GM12878 (cell line): ENCODE measurements around the gene ZSCAN20. TPM values are rescaled to one million over a fixed set of nuclear protein-coding genes. Genes with fewer than 3 reads are reported as not detected.
A peak's percentile ranks its signal among the peaks of the same experiment; 100 is the strongest.

Experiments
- CBFB ChIP-seq: IDR thresholded peaks from 2 replicates; pipeline ENCODE4 v1.6.1; 2016; ENCODE audit warnings: antibody characterized with exemption, low read depth
- CEBPB ChIP-seq, 2 experiments: fragments of 150-350 bp in 1 of 2; IDR thresholded peaks; 2 replicates each; pipeline ENCODE4 v1.6.1; 2012 to 2014; ENCODE audit warnings: low read depth in 2 of 2, low read length in 2 of 2, borderline replicate concordance in 1 of 2, inconsistent platforms in 1 of 2
- ESRRA ChIP-seq: IDR thresholded peaks from 2 replicates; pipeline ENCODE4 v1.6.1; 2012; ENCODE audit warnings: mild to moderate bottlenecking, low read length, improper control_type of control experiment
- FOS ChIP-seq: IDR thresholded peaks from 3 replicates; pipeline ENCODE4 v1.6.1; 2011; ENCODE audit warnings: borderline replicate concordance; ENCODE audit not compliant: insufficient read length; ENCODE audit errors: extremely low read depth
- GABPA ChIP-seq: IDR thresholded peaks from 2 replicates; pipeline ENCODE4 v1.6.1; 2014; ENCODE audit warnings: antibody characterized with exemption, low read depth, mild to moderate bottlenecking, inconsistent platforms
- IKZF1 ChIP-seq: fragments of 450-650 bp; conservative IDR thresholded peaks from 2 replicates; pipeline ENCODE4 v1.6.1; 2017; ENCODE audit warnings: antibody characterized with exemption, mild to moderate bottlenecking
- IRF4 ChIP-seq: IDR thresholded peaks from 2 replicates; pipeline ENCODE4 v1.6.1; 2011; ENCODE audit warnings: low read depth, low read length
- KDM1A ChIP-seq: fragments of 200-600 bp; sonication (generic); IDR thresholded peaks from 2 replicates; pipeline ENCODE4 v1.6.1; 2016; ENCODE audit warnings: borderline replicate concordance
- KLF5 ChIP-seq: fragments of 450-650 bp; IDR thresholded peaks from 2 replicates; pipeline ENCODE4 v1.6.1; 2014; ENCODE audit warnings: mild to moderate bottlenecking; ENCODE audit not compliant: partially characterized antibody
- NR2F1 ChIP-seq: fragments of 450-650 bp; conservative IDR thresholded peaks from 2 replicates; pipeline ENCODE4 v1.6.1; 2017; ENCODE audit warnings: mild to moderate bottlenecking
- PML ChIP-seq: IDR thresholded peaks from 2 replicates; pipeline ENCODE4 v1.6.1; 2012; ENCODE audit warnings: low read length, inconsistent platforms
- POLR2AphosphoS5 ChIP-seq: IDR thresholded peaks from 2 replicates; pipeline ENCODE4 v1.6.1; 2011; ENCODE audit warnings: mild to moderate bottlenecking, low read length, inconsistent platforms
- POU2F2 ChIP-seq: IDR thresholded peaks from 3 replicates; pipeline ENCODE4 v1.6.1; 2011; ENCODE audit warnings: low read depth, mild to moderate bottlenecking, low read length, borderline replicate concordance
- RAD51 ChIP-seq: fragments of 450-650 bp; IDR thresholded peaks from 2 replicates; pipeline ENCODE4 v1.6.1; 2016; ENCODE audit warnings: moderate library complexity, mild to moderate bottlenecking, inconsistent platforms
- RCOR1 ChIP-seq: conservative IDR thresholded peaks from 2 replicates; pipeline ENCODE4 v1.6.1; 2012; ENCODE audit warnings: low read depth, low read length, improper control_type of control experiment
- RFX5 ChIP-seq: IDR thresholded peaks from 2 replicates; pipeline ENCODE4 v1.6.1; 2011; ENCODE audit warnings: low read depth, low read length, improper control_type of control experiment
- SIX5 ChIP-seq: IDR thresholded peaks from 2 replicates; pipeline ENCODE4 v1.6.1; 2011; ENCODE audit warnings: mild to moderate bottlenecking, low read depth, low read length, moderate library complexity; ENCODE audit not compliant: severe bottlenecking
- SMARCA5 ChIP-seq: fragments of 450-650 bp; IDR thresholded peaks from 2 replicates; pipeline ENCODE4 v1.6.1; 2017; ENCODE audit warnings: mild to moderate bottlenecking
- ZBTB4 ChIP-seq: fragments of 450-650 bp; formaldehyde crosslinking; IDR thresholded peaks from 2 replicates; pipeline ENCODE4 v1.4.0; 2022; ENCODE audit warnings: mild to moderate bottlenecking, moderate library complexity
- ZNF217 ChIP-seq: fragments of 450-650 bp; IDR thresholded peaks from 2 replicates; pipeline ENCODE4 v1.6.1; 2017; ENCODE audit warnings: antibody characterized with exemption, mild to moderate bottlenecking
- ZNF24 ChIP-seq: fragments of 450-650 bp; IDR thresholded peaks from 2 replicates; pipeline ENCODE4 v1.6.1; 2017; ENCODE audit warnings: antibody characterized with exemption, mild to moderate bottlenecking
- ZNF687 ChIP-seq: fragments of 450-650 bp; IDR thresholded peaks from 2 replicates; pipeline ENCODE4 v1.6.1; 2017; ENCODE audit warnings: mild to moderate bottlenecking, moderate library complexity
- polyA plus RNA-seq, 11 experiments: library from polyadenylated mRNA; depleted of rRNA in 4 of 11; unstranded in 6 of 11; stranded (reverse) in 5 of 11; fragments of >200 nt; fragmentation: Nextera tagmentation in 4 of 11; fragmentation: Illumina TruSeq in 1 of 11; extraction: Ambion mirVana in 4 of 11; extraction: Trizol in 1 of 11; gene quantifications; 1 replicate in 1 of 11; 2 replicates in 10 of 11; pipeline versions ENCODE4 v1.2.1 to v1.2.3, GENCODE V29; 2011 to 2016; ENCODE audit warnings: inconsistent platforms in 2 of 11, missing spikeins in 2 of 11, low read depth in 1 of 11
- total RNA-seq, 4 experiments: library from RNA; depleted of rRNA in 3 of 4; stranded (reverse); fragments of >200 nt in 3 of 4; fragmentation: Illumina TruSeq in 1 of 4; extraction: Trizol in 1 of 4; gene quantifications; 2 replicates each; pipeline versions ENCODE4 v1.2.1 to v1.2.3, GENCODE V29; 2013 to 2021
- TF ChIP-seq, protein P1 (sequence below): fragments of 450-650 bp; conservative IDR thresholded peaks from 2 replicates; pipeline ENCODE4 v1.6.1; 2017; ENCODE audit warnings: mild to moderate bottlenecking, moderate library complexity

Gene ZSCAN20
- total and polyA plus RNA-seq, 10 of the 15 experiments (the other 5 are each of a cell fraction or from before 2014, with no cell fraction given): 0.35 to 5.1 (median 2.4) TPM

DNA sequence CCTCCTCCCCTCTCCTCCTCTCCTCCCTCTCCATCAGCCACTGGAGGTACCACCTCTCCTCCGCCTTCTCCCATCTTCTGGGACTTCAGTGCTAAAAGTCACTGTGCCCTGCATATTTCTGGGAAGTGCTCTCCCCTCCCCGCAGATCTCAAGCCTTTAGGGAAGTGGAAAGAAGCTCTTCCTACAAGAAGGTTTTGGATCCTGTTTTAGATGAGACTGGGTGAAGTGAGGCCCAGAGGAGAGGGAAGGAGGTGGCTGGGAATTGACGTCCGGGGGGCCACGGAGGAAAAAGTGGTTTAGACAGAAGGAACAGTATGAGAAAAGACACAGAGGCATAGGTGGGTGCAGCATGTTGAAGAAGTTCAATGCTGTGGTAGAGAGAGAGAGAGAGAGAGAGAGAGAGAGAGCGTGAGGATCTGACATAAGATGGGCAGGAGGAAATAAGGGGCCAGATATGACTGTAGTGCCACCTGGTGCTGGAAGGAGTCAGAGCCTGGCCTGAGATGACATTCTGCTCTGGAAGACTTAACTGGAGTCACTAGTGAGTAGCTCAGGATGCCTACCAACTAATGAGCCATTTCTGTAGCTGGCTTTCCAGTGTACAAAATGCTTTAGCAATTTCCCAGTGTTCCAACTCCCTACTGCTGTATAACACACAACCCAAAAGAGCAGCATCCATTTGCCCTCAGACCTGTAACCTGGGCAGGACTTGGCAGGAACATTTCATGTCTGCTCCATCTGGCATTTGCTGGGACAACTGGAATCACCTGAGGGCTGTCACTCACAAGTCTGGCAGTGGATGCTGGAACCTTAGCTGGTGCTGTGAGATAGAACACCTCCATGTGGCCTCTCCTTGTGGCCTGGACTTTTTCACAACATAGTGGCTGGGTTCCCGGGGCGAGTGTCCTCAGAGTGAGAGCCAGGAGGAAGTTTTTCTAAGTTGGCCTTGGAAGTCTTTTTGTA lies 16.6 kb upstream of the ZSCAN20 start (continued):
- TF ChIP-seq CEBPB (IDR thresholded peaks at IDR 0.05; ENCODE audit: borderline replicate concordance in 1 of 2, low read depth in 2 of 2, low read length in 2 of 2): no peak
- peak; percentile 60 for TF ChIP-seq IKZF1
- no peak for TF ChIP-seq SIX5
- no peak for TF ChIP-seq PML
- no peak for TF ChIP-seq RCOR1
- no peak for TF ChIP-seq CBFB
- TF ChIP-seq POU2F2: no peak
- no peak for TF ChIP-seq ZNF24
- TF ChIP-seq KDM1A: no peak
- TF ChIP-seq RFX5: no peak
- TF ChIP-seq ZBTB4 (CRISPR knock-in tag): no peak
- no peak for TF ChIP-seq FOS
- no peak for TF ChIP-seq KLF5
- TF ChIP-seq NR2F1: no peak
- TF ChIP-seq POLR2AphosphoS5: no peak
- TF ChIP-seq ZNF687: no peak
- no peak for TF ChIP-seq ZNF217
- TF ChIP-seq SMARCA5: no peak
- TF ChIP-seq ESRRA: no peak
- TF ChIP-seq GABPA: no peak
- no peak for TF ChIP-seq RAD51
- TF ChIP-seq, protein P1, sequence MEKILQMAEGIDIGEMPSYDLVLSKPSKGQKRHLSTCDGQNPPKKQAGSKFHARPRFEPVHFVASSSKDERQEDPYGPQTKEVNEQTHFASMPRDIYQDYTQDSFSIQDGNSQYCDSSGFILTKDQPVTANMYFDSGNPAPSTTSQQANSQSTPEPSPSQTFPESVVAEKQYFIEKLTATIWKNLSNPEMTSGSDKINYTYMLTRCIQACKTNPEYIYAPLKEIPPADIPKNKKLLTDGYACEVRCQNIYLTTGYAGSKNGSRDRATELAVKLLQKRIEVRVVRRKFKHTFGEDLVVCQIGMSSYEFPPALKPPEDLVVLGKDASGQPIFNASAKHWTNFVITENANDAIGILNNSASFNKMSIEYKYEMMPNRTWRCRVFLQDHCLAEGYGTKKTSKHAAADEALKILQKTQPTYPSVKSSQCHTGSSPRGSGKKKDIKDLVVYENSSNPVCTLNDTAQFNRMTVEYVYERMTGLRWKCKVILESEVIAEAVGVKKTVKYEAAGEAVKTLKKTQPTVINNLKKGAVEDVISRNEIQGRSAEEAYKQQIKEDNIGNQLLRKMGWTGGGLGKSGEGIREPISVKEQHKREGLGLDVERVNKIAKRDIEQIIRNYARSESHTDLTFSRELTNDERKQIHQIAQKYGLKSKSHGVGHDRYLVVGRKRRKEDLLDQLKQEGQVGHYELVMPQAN: no peak
- TF ChIP-seq IRF4: peak; percentile 84
